ENCODE data around the gene ASAP2. TPM values are rescaled to one million over a fixed set of nuclear protein-coding genes. Genes with fewer than 3 reads are reported as not detected.
"Not testable (repeated sequence)": the region's sequence is repeated elsewhere in the genome, so short reads cannot be mapped to it uniquely, and the experiment has no call there.

The ASAP2 gene
- total RNA-seq, 1 donor from 2014 or later: 29.5 TPM

DNA sequence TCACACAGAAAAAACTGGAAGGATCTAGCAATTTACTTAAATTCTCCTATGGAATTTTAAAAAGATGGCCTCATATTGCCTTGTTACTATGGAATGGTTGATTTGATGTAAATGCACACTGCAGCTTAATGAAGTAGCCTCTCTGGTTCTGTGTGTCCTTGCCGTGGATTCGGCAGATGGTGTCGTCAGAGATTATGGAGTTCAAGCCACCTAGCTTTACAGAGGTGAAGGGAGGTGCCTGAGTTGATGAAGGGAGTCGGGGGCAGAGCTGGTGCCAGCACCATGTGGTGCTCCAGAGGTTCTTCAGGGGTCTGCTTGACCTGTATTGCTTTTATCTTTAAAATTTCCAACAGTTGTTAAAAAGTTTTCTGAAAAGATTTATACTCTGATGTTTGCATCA, 48.8 kb downstream of the ASAP2 start:
- DNase-seq: no peak

GRCh38 chr2:9256147-9256546, 49.5 kb downstream of the ASAP2 start:
- no peak for DNase-seq

DNA sequence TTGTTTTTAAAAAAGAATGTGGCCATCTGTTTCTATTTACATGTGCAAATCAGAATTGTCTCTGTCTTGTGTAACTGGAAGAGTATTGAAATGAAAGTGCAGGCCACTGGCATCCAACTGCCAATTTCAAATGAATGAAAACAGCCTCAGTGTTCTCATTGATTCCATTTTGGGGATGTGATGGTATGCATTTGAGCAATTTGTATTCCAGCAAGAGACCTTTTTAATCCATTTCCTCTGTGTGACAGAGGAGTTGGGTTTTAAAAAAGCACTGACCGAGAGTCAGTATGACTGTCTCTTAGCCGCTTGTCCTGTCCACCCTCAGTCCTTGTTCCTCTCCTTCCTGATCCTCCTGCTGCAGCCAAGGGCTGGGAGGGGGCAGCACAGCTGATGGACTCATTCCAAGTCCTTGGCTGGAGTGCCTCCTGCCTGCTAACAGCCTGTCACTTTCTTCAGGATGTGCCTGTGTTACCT, 50.0 kb downstream of the ASAP2 start:
- DNase-seq: peak; percentile 69

GRCh38 chr2:9258501-9258900, 51.9 kb downstream of the ASAP2 start:
- no peak for DNase-seq

DNA sequence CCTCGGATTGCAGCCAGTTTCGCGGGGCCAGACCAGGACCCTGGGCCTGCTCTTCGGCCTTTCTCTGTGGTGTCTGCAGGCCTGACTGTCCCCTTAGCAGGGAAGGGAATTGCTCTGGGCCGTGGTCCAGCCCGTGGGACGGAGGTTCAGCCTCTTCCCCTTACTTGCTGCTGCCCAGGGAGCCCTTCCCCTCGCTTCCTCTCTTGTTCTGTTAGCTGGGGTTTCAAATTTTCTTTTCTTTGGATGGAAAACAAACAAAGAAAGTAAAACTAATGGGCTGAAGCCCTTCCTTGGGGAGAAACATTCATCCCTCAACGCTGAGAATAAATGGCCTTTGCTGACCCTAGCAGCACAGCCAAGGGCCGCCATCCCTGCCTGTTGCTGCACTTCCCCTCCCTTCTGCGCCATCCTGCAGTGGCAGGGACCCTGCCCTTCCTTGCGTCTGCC, 52.4 kb downstream of the ASAP2 start:
- DNase-seq: peak; percentile 43

DNA sequence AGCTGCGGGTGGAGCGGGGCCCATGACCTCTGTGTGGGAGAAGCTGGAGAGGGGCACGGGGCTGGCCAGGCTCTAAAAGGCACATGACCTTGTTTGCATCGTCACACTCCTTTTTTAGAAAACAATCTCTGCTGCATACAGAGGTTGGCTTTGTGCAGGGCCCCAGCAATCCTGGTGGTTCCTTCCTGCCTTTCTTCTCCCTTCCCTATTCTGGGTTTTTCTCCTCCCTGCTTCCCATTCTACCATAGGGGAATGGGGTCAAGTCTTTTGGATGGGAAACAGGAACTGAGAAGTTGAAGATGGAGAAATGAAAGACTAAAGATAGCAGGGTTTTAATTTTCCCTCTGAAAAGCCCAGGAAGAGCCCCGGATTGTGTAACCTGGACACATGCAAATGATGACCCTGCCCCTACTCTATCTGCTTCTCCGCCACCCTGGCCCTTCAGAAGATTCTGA, 53.9 kb downstream of the ASAP2 start:
- no peak for DNase-seq

DNA sequence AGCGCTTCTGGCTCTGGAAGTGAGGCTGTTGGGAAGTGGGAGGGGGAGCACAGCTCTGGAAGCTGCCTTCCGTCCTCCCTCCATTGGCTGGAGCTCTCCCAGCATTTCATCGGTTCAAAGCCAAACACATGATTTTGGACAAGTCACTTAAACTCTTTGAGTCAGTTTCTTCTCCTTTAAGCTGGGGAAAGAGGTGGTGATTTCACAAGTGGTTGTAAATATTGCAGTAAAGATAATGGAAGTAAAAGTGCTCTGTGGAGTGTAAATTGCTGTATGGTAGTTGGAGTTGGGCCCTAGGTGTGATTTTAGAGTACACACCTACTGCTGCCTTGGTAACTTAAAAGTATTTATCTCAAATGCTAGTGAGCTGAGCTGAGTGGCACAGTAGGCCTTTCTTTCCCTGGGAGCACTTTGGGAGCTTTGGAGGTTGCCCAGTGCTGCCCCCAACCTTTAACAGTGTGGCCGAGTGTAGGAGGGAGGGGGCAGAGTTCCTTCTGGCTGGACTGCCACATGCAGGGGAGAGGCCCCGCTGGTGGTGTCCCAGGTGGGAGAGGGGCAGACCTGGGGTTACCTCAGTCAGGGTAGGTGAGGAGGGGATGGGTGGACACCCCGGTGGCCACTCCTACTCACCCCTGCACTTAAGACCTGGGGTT, 54.7 kb downstream of the ASAP2 start:
- peak; percentile 73 for DNase-seq

DNA sequence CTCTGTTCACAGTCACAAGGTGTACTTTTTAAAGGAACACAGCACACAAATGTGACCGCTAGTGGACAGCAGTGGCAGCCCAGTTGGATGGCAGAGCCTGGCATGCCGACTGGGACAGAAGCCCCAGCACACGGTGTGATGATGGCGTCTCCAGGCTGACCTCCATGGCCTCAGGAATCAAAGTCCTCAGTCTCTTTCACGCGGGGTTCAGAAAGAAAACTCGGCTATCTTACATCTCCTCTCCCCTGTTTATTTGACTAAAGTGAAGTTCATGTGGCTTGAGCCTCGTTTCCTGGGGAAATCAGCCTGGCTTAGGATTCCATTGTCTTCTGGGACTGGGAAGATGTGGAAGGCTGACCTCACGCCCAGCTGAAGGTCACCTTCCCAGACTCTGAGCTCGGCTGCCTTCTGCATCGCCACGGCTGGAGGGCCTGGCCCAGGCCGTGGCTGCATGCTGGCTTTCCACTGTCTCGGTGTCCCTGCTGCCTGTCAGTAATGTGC, 56.1 kb downstream of the ASAP2 start:
- DNase-seq: no peak

DNA sequence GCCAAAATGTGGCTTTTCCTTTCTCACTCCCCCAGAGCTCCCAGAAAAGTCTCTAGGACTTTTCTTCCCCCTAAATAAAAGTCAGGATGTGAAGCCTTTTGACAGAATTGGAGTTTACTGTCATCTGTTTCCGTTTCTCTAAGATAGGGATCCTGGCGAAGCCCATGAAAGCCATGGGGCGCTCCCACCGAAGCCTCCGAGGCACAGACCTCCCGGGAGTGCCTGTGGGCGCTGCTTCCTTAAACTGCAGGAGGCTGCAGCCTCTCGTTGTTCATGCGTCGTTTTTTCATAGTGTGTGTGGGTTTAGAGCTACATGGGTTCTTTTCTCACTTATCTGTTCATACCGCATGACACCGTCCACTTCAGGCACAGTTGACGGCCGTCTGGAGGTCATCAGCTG, 56.8 kb downstream of the ASAP2 start:
- DNase-seq: no peak

- no peak for DNase-seq
Measured at GRCh38 chr2:9264301-9264700, 57.7 kb downstream of the ASAP2 start.

DNA sequence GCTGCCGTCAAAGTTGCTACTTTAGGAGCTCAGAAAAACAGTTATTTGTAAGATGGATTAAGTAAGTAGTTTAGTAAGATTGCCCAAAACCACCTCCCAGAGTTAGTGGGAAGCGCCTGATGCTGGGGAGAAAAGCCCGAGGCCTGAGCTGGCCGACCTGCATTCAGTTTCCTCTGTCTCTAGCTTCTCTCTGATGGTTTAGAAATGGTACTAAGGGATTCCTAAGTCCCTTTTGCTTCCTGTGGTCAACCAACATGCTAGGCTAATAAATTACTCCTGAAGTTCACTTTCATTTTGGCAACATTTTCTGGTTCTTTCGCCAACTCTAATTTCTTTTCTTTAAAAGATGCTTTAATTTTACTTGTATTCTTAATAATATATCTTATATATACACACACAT, 60.1 kb downstream of the ASAP2 start:
- no peak for DNase-seq

DNA sequence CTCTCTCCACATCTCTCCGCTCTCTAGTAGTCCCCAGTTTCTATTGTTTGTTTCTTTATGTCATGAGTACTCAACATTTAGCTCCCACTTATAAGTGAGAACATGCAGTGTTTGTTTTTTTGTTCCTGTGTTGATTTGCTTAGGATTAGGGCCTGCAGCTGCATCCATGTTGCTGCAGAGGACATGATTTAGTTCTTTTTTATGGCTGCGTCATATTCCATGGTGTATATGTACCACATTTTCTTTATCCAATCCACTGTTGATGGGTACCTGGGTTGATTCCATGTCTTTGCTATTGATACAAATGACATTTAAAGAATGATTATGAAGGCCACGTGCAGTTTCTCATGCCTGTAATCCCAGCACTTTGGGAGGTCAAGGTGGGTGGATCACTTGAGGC, 60.7 kb downstream of the ASAP2 start:
- DNase-seq: not testable (repeated sequence)

- DNase-seq: no peak
Measured at GRCh38 chr2:9268301-9269080, 61.9 kb downstream of the ASAP2 start.

GRCh38 chr2:9269295-9269694, 62.7 kb downstream of the ASAP2 start:
- DNase-seq: no peak

DNA sequence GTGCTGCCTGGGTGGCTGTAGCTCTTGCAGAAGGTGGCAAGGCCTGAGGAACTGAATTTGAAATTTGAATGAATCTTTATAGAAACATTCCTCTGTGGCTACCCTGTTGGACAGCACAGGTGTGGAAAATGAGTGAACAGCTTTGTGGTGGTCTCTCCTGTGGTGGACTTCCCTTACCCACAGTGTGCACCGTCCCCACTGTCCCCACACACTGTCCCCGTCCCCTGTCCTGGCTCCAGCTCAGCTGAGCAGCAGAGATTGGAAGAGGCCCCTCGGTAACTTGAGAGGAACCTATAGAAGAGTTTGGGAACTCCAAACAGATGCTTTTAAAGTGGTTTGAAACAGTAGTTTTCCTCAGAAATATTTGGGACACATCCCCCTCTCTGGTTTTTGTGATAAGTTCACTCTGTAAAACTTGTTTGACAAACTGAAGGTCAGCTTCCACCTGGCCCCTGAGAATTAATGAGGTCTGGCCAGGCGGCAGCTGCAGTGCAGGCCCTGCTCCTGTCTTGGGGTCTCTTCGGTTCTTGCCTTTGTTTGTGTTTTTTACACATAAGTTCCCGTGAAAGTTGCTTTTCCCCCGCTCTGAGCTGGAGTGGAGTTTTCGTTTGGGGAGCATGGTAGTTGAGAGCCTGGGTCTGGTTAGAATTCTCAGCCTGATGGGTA, 63.2 kb downstream of the ASAP2 start:
- no peak for DNase-seq

GRCh38 chr2:9271091-9271490, 64.5 kb downstream of the ASAP2 start:
- no peak for DNase-seq

- no peak for DNase-seq
Measured at GRCh38 chr2:9271691-9272090, 65.1 kb downstream of the ASAP2 start.

DNA sequence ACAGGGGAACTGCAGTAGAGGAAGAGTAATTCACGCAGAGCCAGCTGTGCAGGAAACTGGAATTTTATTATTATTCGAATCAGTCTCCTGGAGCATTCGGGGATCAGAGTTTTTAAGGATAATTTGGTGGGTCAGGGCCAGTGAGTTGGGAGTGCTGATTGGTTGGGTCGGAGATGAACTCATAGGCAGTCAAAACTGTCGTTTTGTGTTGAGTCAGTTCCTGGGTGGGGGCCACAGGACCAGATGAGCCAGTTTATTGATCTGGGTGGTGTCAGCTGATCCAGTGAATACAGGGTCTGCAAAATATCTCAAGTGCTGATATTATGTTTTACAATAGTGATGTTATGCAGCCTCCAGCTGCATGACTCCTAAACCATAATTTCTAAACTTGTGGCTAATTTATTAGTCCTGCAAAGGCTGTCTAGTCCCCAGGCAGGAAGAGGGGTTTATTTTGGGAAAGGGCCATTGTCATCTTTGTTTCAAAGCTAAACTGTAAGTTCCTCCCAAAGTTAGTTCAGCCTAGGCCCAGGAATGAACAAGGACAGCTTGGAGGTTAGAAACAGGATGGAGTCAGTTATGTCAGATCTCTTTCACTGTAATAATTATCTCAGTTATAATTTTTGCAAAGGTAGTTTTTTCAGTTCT, 67.0 kb downstream of the ASAP2 start:
- DNase-seq: no peak

DNA sequence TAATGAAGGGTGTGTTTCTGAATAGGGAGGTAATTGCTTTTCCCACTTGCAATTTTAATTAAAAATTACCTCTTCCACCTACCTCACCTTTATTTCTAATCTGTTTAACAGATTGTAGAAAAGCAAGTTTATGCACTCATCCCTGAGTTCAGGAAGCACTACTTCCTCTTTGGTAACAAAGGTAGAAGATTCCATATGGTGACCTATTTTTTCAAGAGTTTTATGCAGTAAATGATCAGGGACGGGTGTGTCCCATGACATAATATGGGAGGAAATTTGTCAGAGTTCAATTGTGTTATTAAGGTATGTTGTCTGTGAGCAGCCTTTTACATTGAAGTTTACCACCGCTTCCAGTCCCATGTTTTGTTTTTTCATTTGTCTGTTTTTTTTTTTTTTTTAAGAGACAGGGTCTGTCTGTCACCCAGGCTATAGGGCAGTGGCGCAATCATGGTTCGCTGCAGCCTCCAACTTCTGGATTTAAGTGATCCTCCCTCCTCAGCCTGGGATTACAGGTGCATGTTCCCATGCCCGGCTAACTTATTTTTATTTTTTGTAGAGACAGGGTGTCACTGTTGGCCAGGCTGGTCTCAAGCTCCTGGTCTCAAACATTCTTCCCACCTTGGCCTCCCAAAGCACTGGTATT, 68.2 kb downstream of the ASAP2 start:
- no peak for DNase-seq

DNA sequence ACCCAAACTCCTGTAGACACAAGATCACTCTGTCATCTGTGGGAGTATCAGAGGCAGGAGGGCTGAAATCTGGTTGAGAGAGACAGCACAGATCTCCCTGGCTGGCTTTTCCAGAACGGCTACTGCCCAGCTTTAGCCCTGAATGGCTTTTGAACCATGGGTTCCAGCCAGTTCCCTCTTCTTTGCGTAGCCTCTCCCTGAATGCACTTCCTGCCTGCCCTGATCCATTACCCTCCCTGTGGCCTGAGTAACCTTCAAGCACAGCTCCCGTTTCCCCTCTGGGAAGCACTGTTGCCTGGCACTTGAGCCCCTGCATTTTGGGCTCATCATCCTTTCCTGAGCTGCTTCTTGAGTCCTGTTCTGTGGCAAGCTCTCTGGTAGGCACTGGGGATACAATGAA, 68.8 kb downstream of the ASAP2 start:
- no peak for DNase-seq

GRCh38 chr2:9276074-9276473, 69.5 kb downstream of the ASAP2 start:
- no peak for DNase-seq

- DNase-seq: no peak
Measured at GRCh38 chr2:9276901-9277451, 70.4 kb downstream of the ASAP2 start.
